NCI-H524 treated with DMSO at 0.1 percent for 48 hours (cell line): ENCODE results near the gene LIPC.

Experiments
- DNase-seq: peaks from one replicate; lab custom pipeline; 2025; lab: John Stamatoyannopoulos, UW

The LIPC gene

DNA sequence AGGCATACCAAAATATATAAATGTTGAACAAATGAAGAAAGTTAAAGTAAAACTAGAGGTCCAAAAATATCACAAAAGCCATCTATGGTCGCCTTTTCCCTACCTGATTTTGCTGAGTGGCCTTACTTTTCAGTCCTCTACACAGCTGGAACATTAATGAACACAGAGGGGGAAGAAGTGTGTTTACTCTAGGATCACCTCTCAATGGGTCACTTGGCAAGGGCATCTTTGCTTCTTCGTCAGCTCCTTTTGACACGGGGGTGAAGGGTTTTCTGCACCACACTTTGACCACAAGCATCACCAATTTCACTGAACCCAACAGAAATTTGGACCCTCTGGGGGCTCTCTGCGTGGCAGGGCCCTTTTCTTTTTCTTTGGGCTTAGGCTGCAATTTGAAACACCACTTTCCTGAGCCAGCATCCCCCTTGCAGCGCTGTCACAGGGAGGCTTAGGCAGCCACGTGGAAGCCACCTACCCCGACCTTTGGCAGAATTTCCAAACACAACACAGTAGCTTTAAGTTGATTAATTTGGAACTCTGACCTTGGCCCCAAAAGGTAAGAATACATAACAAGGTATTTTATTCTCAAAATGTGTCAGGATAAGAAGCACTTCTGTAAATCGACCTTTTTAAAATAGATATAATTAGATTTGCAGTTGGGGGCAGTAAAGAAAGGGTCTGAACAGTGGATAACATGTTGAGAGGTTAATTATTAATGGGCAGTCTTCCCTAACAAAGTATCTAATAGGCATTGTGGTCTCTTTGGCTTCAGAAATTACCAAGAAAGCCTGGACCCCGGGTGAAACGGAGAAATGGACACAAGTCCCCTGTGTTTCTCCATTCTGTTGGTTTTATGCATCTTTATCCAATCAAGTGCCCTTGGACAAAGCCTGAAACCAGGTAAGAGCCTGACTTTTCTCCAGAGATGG is at the start of gene LIPC:
Gene LIPC, plus strand, starts transcription at position 771 of the 929 bp plus-strand sequence. Its CDS starts 42 bp downstream, at position 813.
- DNase-seq: no peak

DNA sequence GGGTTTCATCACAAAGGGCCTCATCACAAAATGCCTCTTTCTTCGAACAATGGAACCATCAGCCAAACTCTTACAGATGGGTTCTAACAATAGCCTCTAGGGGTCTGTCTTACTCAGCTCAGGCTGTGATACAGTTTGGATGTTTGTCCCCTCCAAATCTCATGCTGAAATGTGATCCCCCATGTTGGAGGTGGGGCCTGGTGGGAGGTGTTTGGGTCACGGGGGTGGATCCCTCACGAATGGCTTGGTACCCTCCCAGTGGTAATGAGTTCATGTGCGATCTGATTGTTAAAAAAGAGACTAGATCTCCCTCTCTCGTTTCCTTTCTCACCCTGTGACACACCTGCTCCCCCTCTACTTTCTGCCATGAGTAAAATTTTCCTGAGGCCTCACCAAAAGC is 47.9 kb upstream of the LIPC start:
- peak; percentile 65 for DNase-seq

DNA sequence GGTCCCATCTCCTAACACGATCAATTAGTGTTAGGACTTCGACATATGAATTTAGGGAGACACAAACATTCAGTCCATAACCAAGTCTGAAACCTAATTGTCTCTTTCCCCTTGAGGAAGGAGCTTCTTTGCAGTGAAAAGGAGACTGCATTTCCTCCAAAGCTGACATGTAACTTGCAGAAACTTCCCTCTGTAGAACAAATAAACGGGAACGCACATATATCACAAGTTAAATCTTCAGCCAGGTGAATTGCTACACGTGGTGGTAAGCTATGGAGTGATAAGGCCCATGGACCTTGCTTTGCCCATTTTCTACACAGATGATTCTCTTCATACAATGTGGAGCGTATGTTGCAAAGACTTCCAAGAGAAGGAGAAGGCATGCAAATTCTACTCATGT is 47.1 kb upstream of the LIPC start:
- DNase-seq: no peak

DNA sequence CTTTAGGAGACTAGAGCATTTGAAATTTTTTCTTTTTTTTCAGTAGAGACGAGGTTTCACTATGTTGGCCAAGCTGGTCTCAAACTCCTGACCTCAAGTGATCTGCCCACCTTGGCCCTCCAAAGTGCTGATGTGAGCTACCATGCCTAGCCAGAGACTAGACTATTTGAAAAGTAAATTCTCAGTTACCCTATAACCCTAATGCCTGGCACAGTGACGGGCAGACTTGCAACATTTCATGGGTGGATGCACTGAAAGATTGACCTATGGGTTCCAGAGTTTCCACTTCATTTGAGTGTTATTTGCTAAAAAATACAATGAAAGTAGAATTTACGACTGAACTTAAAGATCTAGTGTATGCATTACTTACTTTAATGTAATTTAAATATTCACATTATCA is 45.7 kb upstream of the LIPC start:
- no peak for DNase-seq

DNA sequence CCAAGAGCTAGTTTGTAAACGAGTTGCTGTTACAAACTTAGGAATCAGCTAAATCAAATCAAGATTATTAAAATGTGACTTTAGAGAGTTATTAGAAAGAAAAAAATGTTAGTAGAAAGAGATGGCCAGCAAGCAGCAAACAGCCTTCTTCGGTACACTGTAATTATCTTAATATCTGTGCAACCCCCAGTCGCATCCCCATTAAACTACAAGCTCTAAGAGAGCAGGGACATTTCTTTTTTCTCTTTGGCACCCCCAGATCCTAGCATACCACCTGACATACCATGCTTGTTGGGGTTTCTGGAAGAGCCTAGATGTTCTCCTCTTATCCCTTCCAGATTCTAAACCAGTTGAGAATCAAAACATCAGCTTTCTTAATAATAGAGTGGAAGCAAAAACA is 45.1 kb upstream of the LIPC start:
- DNase-seq: no peak

DNA sequence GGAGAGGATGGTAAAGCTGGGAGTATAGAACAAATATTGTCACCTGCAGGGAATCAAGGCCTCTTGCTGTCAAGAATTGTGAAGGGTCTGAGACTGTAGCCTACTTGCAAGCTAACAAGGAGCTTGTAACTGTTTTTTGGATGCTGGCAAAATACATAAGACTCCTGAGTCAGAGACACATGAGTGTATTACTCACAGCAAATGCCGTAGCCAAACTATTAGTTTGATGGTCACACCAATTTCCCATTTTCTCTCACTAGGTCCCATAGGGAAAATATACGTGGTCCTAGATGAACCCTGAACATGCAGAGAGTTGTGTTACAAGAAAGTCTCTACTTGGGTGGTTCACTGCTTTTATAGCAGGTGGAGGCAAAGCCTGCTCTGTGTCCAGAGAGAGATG is 44.7 kb upstream of the LIPC start:
- no peak for DNase-seq

DNA sequence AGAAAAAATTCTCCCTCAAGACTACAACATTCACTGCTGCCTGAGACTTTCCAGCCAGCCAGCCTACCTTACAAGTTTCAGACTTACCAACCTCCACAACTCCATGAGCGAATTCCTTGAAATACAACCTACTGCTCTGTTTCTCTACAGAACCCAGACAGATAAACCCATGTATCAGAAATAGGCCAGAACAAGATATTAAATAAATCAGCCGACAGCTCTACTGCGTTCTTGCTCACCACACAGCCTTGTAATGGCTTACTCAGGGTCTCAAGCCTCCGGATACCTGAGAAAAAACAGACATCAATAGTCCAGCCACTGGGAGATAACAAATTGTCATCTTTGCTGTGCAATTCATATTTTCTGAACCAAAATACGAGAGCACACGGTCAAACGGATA is 43.6 kb upstream of the LIPC start:
- no peak for DNase-seq

DNA sequence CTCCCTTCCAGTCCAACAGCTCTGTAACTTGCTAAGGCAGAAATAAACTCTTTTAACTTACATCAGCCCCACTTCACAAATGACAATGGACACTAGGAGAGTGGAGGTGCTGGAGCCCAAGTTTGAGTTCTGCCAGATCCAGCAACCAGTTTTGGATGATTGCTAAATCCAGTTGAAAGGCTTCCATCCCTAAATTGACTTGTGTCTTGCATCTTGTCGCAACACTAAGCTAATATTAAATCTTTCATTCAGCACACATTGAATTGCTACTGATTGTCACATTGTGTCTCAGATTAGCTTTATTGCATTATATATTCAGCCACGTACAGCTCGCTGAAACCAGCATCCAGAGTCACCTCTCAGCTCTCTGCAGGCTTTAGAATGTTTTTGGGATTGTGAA is 41.7 kb upstream of the LIPC start:
- no peak for DNase-seq

DNA sequence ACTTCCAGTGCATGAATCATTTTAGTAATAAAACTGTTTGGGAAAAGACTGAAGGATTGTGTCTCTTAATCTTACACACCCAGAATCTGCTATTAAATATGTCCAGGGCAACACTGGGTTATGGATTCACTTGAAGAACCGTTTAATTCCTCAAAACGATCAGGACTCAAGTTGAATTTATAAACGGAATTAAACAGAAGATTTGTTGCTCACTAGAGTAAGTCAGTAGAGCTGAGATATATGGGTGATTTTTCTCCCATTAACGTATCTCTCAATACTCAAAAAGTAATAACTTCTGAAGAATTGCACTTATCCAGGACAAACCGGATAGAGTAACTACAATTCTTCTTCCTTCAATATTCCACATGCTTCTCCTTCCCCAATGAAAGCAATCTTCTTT is 41.1 kb upstream of the LIPC start:
- no peak for DNase-seq

DNA sequence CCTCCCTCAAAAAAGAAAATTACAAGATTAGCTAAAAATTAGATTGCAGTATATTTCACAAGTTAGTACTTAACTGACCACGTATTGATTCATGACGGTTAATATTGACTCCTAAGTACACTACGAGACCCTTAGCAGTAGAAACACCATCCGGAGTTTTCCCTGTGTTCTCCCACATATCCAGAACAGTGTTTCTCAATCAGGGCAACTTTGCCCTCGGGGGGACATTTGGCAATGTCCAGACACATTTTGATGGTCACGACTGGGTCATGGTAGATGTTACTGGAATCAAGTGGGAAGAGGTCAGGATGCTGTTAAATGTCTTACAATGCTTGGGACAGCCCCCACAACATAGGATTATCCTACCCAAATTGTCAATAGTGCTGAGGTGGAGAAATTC is 40.7 kb upstream of the LIPC start:
- no peak for DNase-seq

DNA sequence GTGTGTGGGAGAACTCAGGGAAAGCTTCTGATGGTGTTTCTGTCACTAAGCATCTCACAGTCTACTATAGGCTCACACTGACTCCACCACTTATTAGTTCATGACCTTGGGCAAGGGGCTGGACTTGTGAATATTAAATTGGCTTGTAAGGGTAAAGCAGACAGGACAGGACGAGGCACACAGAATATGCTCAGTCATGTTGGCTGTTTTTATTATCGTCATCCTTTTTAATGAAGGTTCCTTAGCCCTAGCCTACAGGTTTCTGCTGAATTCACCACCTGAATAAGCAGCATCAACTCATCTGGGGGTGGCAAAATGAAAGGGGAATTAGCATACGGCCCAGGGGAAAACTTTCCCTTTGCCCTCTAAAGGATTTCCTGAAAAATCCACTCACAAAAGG is 39.6 kb upstream of the LIPC start:
- DNase-seq: no peak

DNA sequence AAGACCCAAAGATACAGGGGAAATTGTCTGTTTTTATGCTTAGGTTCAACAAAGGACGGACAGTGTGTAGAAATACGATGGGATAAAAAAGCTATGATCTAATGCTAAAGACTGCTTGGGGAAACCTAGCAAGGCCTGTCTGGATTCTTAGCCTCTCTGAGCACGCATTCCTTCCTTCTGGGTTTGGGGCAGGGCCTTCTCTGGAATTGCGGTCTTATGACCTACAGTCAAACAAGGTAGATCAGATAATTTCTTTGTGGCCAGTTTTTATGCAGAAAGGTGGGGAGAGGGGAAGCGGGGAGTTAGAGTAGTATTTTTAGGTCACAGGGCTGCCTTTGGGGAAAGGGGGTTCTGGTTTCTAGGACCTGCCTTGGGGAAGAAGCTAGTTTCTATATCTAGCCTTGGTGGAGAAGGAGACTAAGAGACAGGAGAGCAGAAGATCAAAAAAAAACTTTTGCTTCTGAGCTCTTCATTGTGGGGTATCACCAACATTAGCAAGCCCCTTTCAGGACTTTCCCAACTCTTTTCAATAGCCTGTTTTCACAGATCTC is 39.1 kb upstream of the LIPC start:
- no peak for DNase-seq

DNA sequence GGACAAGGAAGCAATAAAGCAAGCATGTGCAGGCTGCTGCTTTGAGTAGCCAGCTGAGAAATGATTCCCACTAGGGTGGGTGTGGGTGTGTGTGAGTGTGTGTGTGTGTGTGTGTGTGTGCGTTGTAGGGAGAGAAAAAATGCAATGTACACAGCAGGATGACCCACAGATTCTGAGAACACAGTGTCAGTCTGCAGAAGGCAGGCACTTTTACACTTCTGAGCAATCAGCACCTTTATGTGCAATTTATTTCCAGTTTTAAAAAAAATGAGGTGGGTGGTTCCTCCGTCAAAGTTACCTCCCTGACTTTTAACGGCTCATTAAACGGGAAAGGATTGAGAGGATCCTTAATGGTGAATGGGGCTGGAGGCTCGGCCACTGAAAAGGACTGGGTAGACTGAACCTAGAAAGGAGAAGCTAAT is 38.5 kb upstream of the LIPC start:
- DNase-seq: no peak

DNA sequence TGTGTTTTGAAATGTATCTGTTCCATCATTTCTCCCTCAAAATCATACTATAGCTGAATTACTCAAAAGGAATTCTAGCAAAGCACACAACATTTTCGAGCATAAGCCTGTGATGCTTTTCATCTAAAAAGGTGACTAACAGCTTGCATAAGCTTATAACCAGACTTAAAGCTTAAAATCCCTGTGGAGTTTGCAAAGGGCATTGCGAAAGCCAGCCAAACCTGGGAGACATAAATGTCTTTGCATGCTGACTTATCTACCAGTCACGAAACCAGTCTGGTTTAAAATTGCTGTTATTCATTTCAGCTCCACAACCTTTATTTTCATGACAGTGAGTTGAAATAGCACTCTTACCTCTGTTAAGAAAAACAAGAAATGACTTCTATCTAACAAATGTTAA is 35.6 kb upstream of the LIPC start:
- peak; percentile 37 for DNase-seq

DNA sequence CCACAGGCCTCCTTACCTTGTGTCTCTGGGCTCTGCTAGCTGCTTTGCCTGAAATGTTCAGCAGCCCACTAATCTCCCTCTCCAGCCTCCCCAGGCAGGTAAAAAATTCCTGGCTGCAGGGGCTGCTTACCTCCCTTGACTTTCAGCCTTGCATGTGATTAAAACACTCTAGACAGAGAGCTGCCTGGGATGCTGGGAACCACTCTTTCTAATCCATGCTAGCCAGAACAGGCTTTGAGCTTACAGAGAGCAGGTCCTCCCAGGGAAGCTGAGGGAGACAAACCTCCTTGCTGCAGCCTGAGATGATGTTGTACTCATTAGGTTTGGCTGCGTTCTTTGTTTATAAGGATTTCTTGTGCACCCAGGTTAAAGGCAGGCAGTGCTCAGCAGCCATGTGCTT is 33.7 kb upstream of the LIPC start:
- peak; percentile 76 for DNase-seq

DNA sequence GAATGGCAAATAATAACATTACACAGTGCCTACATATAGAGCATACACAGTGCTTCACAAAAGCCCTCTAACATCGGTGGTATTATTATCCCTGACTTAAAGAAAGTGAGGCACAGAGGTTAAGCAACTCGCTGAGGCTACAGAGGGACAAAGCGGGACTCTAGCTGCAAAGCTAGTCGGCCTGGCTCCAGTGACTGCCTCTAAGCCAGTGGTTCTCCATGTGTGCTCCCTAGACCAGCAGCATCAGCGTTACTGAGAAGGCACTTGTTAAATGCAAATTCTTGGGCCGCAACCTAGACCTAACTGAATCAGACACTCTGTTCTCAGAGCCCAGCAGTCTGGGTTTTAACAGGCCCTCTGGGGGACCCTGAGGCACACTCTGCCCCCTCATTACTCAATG is 33.1 kb upstream of the LIPC start:
- no peak for DNase-seq

DNA sequence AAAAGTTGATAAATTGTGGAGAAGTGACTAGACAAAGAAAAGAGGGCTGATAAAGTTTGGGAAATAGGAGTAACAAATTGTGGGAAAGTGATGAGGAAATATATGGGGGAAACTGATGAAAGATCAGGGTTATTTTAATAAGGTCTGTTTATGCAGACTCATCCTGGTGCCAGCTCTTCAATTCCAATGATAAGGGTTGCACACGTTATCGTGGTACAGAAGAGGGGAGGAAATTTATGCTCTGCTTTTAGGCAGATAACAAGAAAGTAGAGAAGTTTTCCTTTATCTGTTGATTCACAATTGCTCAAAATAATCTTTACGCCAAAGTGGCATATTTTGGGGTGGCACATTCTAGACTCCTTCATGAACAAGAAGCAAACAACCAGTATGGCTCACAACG is 32.1 kb upstream of the LIPC start:
- no peak for DNase-seq

DNA sequence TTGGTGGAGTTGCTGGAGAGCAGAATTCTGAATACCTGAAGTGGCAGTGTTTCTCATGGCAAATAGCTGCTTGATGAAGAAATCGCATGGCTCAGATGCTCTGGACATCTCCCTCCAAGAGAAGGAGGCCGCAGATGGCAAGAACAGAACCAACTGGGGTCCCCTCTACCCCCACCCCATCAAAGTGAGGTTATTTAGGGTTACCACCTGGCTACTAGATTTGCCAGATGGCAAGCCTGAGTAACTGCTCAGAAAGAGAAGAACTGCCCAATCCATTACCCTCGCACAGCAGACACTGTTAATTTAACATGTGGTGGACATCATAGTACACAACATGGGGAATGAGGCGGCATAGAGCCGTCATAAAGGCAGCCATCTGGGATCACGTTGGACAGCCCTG is 30.5 kb upstream of the LIPC start:
- DNase-seq: peak; percentile 99

DNA sequence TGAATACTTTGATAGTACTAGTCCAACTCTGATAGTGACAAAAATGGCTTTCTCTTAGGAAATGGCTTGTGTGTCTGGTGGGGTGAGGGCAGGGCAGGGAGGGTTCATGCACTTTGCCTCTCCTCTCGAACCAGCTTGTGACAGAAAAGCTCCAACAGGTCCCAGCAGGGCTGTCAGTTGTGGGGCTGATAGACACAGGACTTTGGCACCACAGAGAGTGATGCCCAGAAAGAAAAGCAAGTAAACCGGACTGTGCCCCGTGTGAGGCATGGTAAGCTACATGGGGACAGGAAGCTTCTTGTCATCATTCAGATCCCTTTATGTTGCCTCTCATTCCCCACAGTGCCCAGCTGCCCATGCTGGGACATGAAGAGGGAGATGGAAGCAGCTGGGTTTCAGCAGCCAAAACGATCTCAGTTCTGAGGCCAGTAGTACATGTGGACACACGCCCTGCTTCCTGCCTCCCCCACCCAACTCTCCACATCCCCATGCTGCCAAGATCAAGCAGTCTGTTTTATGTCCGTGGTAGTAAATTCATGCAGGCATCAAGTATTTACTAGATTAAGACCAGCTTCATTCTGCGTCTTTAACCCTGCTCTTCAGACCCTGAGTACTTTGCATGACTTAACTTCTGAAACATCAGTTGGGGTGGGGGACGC is 29.7 kb upstream of the LIPC start:
- no peak for DNase-seq

DNA sequence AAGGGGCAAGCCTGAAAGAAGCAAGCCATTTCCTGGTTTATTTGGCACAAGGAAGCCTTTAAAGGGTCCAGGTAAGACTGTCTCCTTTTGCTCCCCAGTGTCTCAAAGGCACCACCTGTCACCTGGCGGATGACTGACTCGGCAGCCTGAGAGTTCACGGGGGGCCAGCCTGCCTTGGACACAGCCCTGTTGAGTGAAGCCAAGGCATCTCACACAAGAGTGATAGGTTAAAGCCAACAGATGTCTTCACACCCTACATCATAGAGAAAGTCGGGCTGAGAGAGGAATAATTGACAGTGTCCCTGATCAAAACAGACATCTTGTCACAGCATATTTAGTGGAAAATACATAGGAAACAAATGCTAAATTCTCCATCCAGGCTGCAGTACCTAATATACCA is 28.2 kb upstream of the LIPC start:
- DNase-seq: no peak

DNA sequence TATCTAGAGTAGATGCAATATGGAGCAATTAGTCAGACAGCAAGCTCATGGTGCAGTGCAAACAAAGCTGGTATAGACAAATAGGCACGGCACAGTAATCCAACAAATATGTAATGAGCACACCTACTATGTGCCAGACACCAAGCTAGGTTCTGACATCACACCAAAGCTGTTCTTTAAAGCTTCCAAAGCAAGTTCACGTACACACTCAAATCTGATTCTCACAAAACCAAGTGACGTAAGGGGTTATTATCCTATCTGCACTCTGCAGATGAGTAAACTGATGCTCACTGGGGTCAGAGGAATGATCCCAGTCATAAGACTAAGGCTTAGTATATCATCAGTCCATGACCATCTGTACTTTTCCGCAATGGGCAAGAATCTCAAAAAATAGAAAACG is 27.8 kb upstream of the LIPC start:
- no peak for DNase-seq

DNA sequence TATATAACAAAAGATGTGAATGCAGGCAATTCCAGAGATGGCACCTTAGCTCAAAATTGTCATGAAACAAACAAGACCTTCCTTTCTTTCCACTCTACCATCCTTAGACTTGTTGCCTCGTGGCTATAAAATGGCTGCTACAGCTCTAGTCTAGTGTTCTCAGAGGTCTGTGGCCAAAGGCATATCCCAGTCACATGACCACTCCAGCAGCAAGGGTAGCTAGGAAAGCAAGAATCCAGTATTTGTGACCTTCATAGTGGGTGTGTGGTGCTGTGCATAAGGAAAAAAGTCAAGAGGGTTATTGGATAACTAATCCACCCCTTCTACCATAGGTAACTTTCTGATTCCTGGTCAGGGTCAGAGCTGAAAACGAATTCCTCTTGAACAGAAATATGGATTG is 27.1 kb upstream of the LIPC start:
- DNase-seq: no peak

DNA sequence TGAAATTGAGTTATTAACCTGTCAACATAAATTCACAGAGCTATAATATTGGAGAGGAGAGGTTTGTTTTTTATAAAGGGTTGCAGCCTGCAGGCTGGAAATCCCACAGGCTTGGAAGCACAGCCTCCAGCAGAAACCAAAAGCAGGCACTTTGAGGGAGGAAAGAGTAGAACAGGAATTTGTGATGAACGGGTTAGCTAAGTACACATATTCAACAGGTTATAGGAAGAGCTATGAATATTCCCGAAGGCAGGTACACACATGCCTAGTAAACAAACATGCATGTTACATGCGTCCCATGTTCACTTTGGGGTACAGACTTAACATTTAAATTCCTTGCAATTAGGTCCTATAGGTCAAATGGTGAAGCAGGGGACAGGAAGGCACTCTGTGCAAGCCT is 25.9 kb upstream of the LIPC start:
- DNase-seq: no peak
